ENCODE data around the gene HSPB1. TPM values are rescaled to one million over a fixed set of nuclear protein-coding genes. Genes with fewer than 3 reads are reported as not detected.
A peak's percentile ranks its signal among the peaks of the same experiment; 100 is the strongest.

Gene HSPB1
- total and polyA plus RNA-seq, 4 donors, result 25.5 to 186 (median 104) TPM

- no peak overlapping the region for H3K27ac ChIP-seq (ENCODE audit: low read depth in 1 of 2, low read length in 2 of 2)
- no peak for DNase-seq (ENCODE audit: low spot score)
- H3K9me3 ChIP-seq (ENCODE audit: control insufficient read depth in 4 of 4, low read length in 3 of 4), result no peaks in the 10 kb centered on the region
- H3K4me1 ChIP-seq (ENCODE audit: control insufficient read depth in 4 of 4, insufficient read depth in 4 of 4, low read length in 3 of 4), result peaks cover 0 to 15% (median 7%) of the 10 kb centered on the region in 4 donors
- H3K9ac ChIP-seq (ENCODE audit: low read depth in 1 of 2, low read length in 2 of 2), result no peak overlapping the region
- H3K27me3 ChIP-seq (ENCODE audit: control insufficient read depth in 4 of 4, insufficient read depth in 4 of 4, low read length in 3 of 4), result peaks cover 0 to 6% (median 3%) of the 10 kb centered on the region in 4 donors
- TF ChIP-seq GABPA (IDR thresholded peaks at IDR 0.05 in 1 of 2, conservative IDR thresholded peaks at IDR 0.05 in 1 of 2) (no peak), SP1 (IDR thresholded peaks at IDR 0.05) (no peak), YY1 (IDR thresholded peaks at IDR 0.05) (no peak), EGR1 (IDR thresholded peaks at IDR 0.05; ENCODE audit: low read depth in 2 of 2) (no peak), ZBTB33 (IDR thresholded peaks at IDR 0.05) (no peak), RXRA (IDR thresholded peaks at IDR 0.05) (no peak), NR2F2 (IDR thresholded peaks at IDR 0.05) (no peak), FOXA1 (IDR thresholded peaks at IDR 0.05) (no peak), RAD21 (IDR thresholded peaks at IDR 0.05) (no peak), HNF4G (IDR thresholded peaks at IDR 0.05) (no peak), HNF4A (conservative IDR thresholded peaks at IDR 0.05) (no peak), FOXA2 (IDR thresholded peaks at IDR 0.05) (no peak), JUND (IDR thresholded peaks at IDR 0.05) (no peak), TAF1 (conservative IDR thresholded peaks at IDR 0.05) (no peak), ATF3 (IDR thresholded peaks at IDR 0.05) (no peak)
- 19% methylated on average over 25 of the region's 25 CpGs for WGBS
- H3K4me3 ChIP-seq (ENCODE audit: low read depth in 1 of 3, low read length in 3 of 3), result no peak overlapping the region
- H3K36me3 ChIP-seq (ENCODE audit: control insufficient read depth in 4 of 4, insufficient read depth in 3 of 4, low read depth in 1 of 4, low read length in 3 of 4), result no peaks in the 10 kb centered on the region
These were observed 22.1 kb upstream of the HSPB1 start for GRCh38 chr7:76280408-76280807.

- H3K9me3 ChIP-seq (ENCODE audit: control insufficient read depth in 4 of 4, low read length in 3 of 4), result no peaks in the 10 kb centered on the region
- no peaks in the 10 kb centered on the region for H3K36me3 ChIP-seq (ENCODE audit: control insufficient read depth in 4 of 4, insufficient read depth in 3 of 4, low read depth in 1 of 4, low read length in 3 of 4)
- no peak for DNase-seq (ENCODE audit: low spot score)
- peaks cover 0 to 15% (median 7%) of the 10 kb centered on the region in 4 donors for H3K4me1 ChIP-seq (ENCODE audit: control insufficient read depth in 4 of 4, insufficient read depth in 4 of 4, low read length in 3 of 4)
- no peak overlapping the region for H3K9ac ChIP-seq (ENCODE audit: low read depth in 1 of 2, low read length in 2 of 2)
- no peak overlapping the region for H3K27ac ChIP-seq (ENCODE audit: low read depth in 1 of 2, low read length in 2 of 2)
- 3% methylated on average over 63 of the region's 63 CpGs for WGBS
- peaks cover 0 to 6% (median 3%) of the 10 kb centered on the region in 4 donors for H3K27me3 ChIP-seq (ENCODE audit: control insufficient read depth in 4 of 4, insufficient read depth in 4 of 4, low read length in 3 of 4)
- TF ChIP-seq YY1 (IDR thresholded peaks at IDR 0.05) (no peak), FOXA1 (IDR thresholded peaks at IDR 0.05) (no peak)
- peak overlapping the region in 1 of 3 donors; percentile 48 for H3K4me3 ChIP-seq (ENCODE audit: low read depth in 1 of 3, low read length in 3 of 3)
These were observed 21.3 kb upstream of the HSPB1 start for GRCh38 chr7:76281006-76281705.

GRCh38 chr7:76281706-76282343, 20.6 kb upstream of the HSPB1 start:
- WGBS, result 4% methylated on average over 36 of the region's 36 CpGs
- TF ChIP-seq HNF4G (IDR thresholded peaks at IDR 0.05) (no peak), EGR1 (IDR thresholded peaks at IDR 0.05; ENCODE audit: low read depth in 2 of 2) (no peak), TAF1 (conservative IDR thresholded peaks at IDR 0.05) (no peak), RAD21 (IDR thresholded peaks at IDR 0.05) (no peak), JUND (IDR thresholded peaks at IDR 0.05) (no peak), REST (IDR thresholded peaks at IDR 0.05) (no peak), FOXA2 (IDR thresholded peaks at IDR 0.05) (no peak), HNF4A (conservative IDR thresholded peaks at IDR 0.05) (no peak), SP1 (IDR thresholded peaks at IDR 0.05) (no peak), YY1 (IDR thresholded peaks at IDR 0.05) (no peak), ZBTB33 (IDR thresholded peaks at IDR 0.05) (no peak), GABPA (IDR thresholded peaks at IDR 0.05 in 1 of 2, conservative IDR thresholded peaks at IDR 0.05 in 1 of 2) (no peak), MAX (IDR thresholded peaks at IDR 0.05) (no peak)

More at GRCh38 chr7:76281706-76282343, 20.6 kb upstream of the HSPB1 start:
- peak overlapping the region in 1 of 3 donors; percentile 51 for H3K4me3 ChIP-seq (ENCODE audit: low read depth in 1 of 3, low read length in 3 of 3)
- no peak for DNase-seq (ENCODE audit: low spot score)
- peaks cover 0 to 6% (median 3%) of the 10 kb centered on the region in 4 donors for H3K27me3 ChIP-seq (ENCODE audit: control insufficient read depth in 4 of 4, insufficient read depth in 4 of 4, low read length in 3 of 4)
- peaks cover 0 to 15% (median 7%) of the 10 kb centered on the region in 4 donors for H3K4me1 ChIP-seq (ENCODE audit: control insufficient read depth in 4 of 4, insufficient read depth in 4 of 4, low read length in 3 of 4)
- no peaks in the 10 kb centered on the region for H3K9me3 ChIP-seq (ENCODE audit: control insufficient read depth in 4 of 4, low read length in 3 of 4)
- H3K27ac ChIP-seq (ENCODE audit: low read depth in 1 of 2, low read length in 2 of 2), result no peak overlapping the region
- no peaks in the 10 kb centered on the region for H3K36me3 ChIP-seq (ENCODE audit: control insufficient read depth in 4 of 4, insufficient read depth in 3 of 4, low read depth in 1 of 4, low read length in 3 of 4)
- H3K9ac ChIP-seq (ENCODE audit: low read depth in 1 of 2, low read length in 2 of 2), result no peak overlapping the region
